Measurements from ENCODE around the gene PRKAR2B. TPM values are rescaled to one million over a fixed set of nuclear protein-coding genes. Genes with fewer than 3 reads are reported as not detected.

Gene PRKAR2B
- total and polyA plus RNA-seq, 12 donors: 30.4 to 212 (median 82.9) TPM

- Histone ChIP-seq H3K9me3 (replicated peaks in 1 of 3) (peaks cover 0 to 6% (median 0%) of the 10 kb centered on the region in 3 donors), H3K4me3 (no peak overlapping the region), H3K27me3 (no peaks in the 10 kb centered on the region), H3K27ac (no peak overlapping the region), H3K36me3 (replicated peaks in 1 of 2) (peaks cover 0 to under 1% of the 10 kb centered on the region in 2 donors), H3K4me1 (replicated peaks in 1 of 2) (peaks cover 0 to 6% of the 10 kb centered on the region in 2 donors)
- 91 to 96% (median 94%) methylated on average over 3 of the region's 3 CpGs for WGBS, 4 donors
- TF ChIP-seq POLR2A (IDR thresholded peaks at IDR 0.05) (no peak), CTCF (IDR thresholded peaks at IDR 0.05) (no peak)
- no peak for DNase-seq
- intact Hi-C loops (cut with DNase I): no loop called here
Observed at GRCh38 chr7:107021600-107021999, 22.9 kb upstream of the PRKAR2B start.

- H3K27me3 ChIP-seq: no peaks in the 10 kb centered on the region
- H3K4me1 ChIP-seq (replicated peaks in 1 of 2): peaks cover 0 to 7% of the 10 kb centered on the region in 2 donors
- DNase-seq: no peak
- intact Hi-C loops (cut with DNase I): no loop called here
- TF ChIP-seq CTCF (IDR thresholded peaks at IDR 0.05) (no peak), POLR2A (IDR thresholded peaks at IDR 0.05) (no peak)
- H3K9me3 ChIP-seq (replicated peaks in 1 of 3): peaks cover 0 to 6% (median 0%) of the 10 kb centered on the region in 3 donors
- no peak overlapping the region for H3K4me3 ChIP-seq
- no peak overlapping the region for H3K27ac ChIP-seq
- H3K36me3 ChIP-seq (replicated peaks in 1 of 2): peaks cover 0 to 2% of the 10 kb centered on the region in 2 donors
Observed at GRCh38 chr7:107023522-107024151, 20.9 kb upstream of the PRKAR2B start.

GRCh38 chr7:107024906-107025305, 19.6 kb upstream of the PRKAR2B start:
- Histone ChIP-seq H3K9me3 (replicated peaks in 1 of 3) (peaks cover 0 to 6% (median 0%) of the 10 kb centered on the region in 3 donors), H3K27me3 (no peaks in the 10 kb centered on the region), H3K27ac (no peak overlapping the region), H3K4me1 (replicated peaks in 1 of 2) (peaks cover 0 to 12% of the 10 kb centered on the region in 2 donors), H3K36me3 (replicated peaks in 1 of 2) (peaks cover 0 to 2% of the 10 kb centered on the region in 2 donors), H3K4me3 (no peak overlapping the region)
- TF ChIP-seq CTCF (IDR thresholded peaks at IDR 0.05) (no peak), POLR2A (IDR thresholded peaks at IDR 0.05) (no peak)
- intact Hi-C loops (cut with DNase I): no loop called here
- DNase-seq: no peak
- 86 to 98% (median 95%) methylated on average over 2 of the region's 2 CpGs for WGBS, 4 donors

- whole genome bisulfite sequencing, 4 donors: 85 to 95% (median 94%) methylated on average over 2 of the region's 2 CpGs
- H3K4me1 ChIP-seq (replicated peaks in 1 of 2): peaks cover 0 to 12% of the 10 kb centered on the region in 2 donors
- peaks cover 0 to 6% (median 0%) of the 10 kb centered on the region in 3 donors for H3K9me3 ChIP-seq (replicated peaks in 1 of 3)
- H3K27ac ChIP-seq: no peak overlapping the region
- peaks cover 0 to 2% of the 10 kb centered on the region in 2 donors for H3K36me3 ChIP-seq (replicated peaks in 1 of 2)
- H3K27me3 ChIP-seq: no peaks in the 10 kb centered on the region
- H3K4me3 ChIP-seq: no peak overlapping the region
- TF ChIP-seq CTCF (IDR thresholded peaks at IDR 0.05) (no peak), POLR2A (IDR thresholded peaks at IDR 0.05) (no peak)
- DNase-seq: no peak
- intact Hi-C loops (cut with DNase I): no loop called here
Observed at GRCh38 chr7:107025449-107026103, 18.9 kb upstream of the PRKAR2B start.
